Epithelial cell of alveolus of lung (primary cell): ENCODE measurements around the gene OVOL2. TPM values are rescaled to one million over a fixed set of nuclear protein-coding genes. Genes with fewer than 3 reads are reported as not detected.

Source experiments
- total RNA-seq: library from RNA; depleted of rRNA; stranded (reverse); fragments of >200 nt; gene quantifications from 2 replicates; pipeline ENCODE4 v1.2.1, GENCODE V29; 2015

Gene OVOL2
- 1.0 TPM in 1 of 2 replicates, not detected in the other for total RNA-seq

DNA sequence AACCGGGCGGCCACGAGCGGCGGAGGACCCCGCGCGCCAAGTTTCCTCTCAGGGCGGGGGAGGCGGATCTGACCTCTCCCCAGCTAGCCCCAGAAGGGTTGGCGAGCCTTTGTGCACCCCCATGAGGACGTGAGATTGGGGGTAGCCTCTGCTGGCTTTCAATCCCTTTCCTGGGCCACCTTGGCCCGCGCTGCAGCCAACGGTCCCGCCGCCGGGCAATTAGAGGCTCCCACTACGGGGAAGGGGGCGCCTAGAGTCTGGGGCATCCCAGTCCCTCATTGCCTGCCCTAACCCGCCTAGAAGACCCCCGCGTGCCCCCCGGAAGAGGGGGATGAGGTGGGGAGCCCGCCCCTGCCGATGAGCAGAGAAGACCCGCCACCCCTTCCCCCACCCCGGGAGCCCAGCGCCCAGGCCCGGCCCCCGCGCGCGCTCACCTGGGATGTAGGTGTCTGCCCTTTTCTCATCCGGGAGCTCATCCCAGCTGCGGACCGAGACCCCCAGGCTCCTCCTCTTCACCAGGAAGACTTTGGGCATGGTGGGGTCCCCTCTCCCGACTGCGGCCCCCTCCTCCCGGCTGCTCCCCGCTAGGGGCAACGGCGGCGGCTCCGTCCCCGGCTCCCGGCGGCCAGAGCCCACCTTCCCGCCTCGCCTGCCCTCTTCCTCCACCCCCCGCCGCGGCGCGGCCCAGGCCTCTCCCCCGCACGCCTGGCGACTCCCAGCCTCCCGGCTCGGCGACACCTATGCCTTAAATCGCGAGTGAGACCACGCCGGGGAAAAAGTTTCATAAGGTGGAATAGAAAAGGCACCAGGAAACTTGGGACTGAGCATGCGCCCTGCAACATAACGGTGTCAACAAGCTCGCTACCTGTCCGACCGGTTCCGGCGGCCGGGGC, at the start of gene OVOL2:
Gene OVOL2 (minus strand): TSS at position 816 of the 893 bp plus-strand sequence. CDS start 282 bp downstream, at position 534.

Other genes starting within 250 kb of the OVOL2 start
- gene SNX5, start 89.1 kb downstream of the OVOL2 start, total RNA-seq = 63.2 and 126 TPM in 2 replicates
- 7.9 and 12.5 TPM in 2 replicates for gene MGME1, start 88.9 kb downstream of the OVOL2 start, total RNA-seq
- 9.3 and 12.3 TPM in 2 replicates for gene KAT14, start 79.9 kb upstream of the OVOL2 start, total RNA-seq
- 10.8 and 12.4 TPM in 2 replicates for gene PET117, start 79.9 kb upstream of the OVOL2 start, total RNA-seq
- 11.9 and 22.5 TPM in 2 replicates for gene ZNF133, start 230.6 kb upstream of the OVOL2 start, total RNA-seq